ENCODE data around the gene DHRS11. TPM values are rescaled to one million over a fixed set of nuclear protein-coding genes. Genes with fewer than 3 reads are reported as not detected.
"Not testable (repeated sequence)": the region's sequence is repeated elsewhere in the genome, so short reads cannot be mapped to it uniquely, and the experiment has no call there.

Gene DHRS11
- polyA plus RNA-seq, 1 of the 3 experiments (the other 2 are of a cell fraction) = 31.6 TPM

GRCh38 chr17:36605028-36605427 is 13.3 kb downstream of the DHRS11 start:
- Histone ChIP-seq H3F3A (replicated peaks; ENCODE audit: insufficient read depth) (peaks cover 19% of the 10 kb centered on the region), H3K79me2 (ENCODE audit: insufficient read depth) (peaks cover 35% of the 10 kb centered on the region; the same call in 1 of the 2 replicates), H3K4me1 (ENCODE audit: control insufficient read depth in 1 of 2, insufficient read depth in 2 of 2, low read depth in 1 of 2, low read length in 1 of 2) (peaks cover 0 to 21% of the 10 kb centered on the region in 2 experiments; a peak in 2 of 4 replicates)
- H3K9me2 ChIP-seq; H2AFZ ChIP-seq (ENCODE audit: low read depth); POLR2A ChIA-PET; DNase-seq; H3K4me2 ChIP-seq; H3K9me3 ChIP-seq; H3K9ac ChIP-seq; H3K36me3 ChIP-seq (replicated peaks in 1 of 2; ENCODE audit: control insufficient read depth in 1 of 2, insufficient read depth in 2 of 2, low read length in 1 of 2); H3K27me3 ChIP-seq (ENCODE audit: insufficient read depth); H3K4me3 ChIP-seq (ENCODE audit: low read depth in 2 of 2, low read length in 1 of 2); H4K20me1 ChIP-seq (ENCODE audit: insufficient read depth); H3K27ac ChIP-seq (ENCODE audit: low read depth in 2 of 2, low read length in 1 of 2): not testable (repeated sequence)
- CTCF ChIA-PET = interaction anchor here (0.6 kb wide), 2 partner anchors 12 to 24 kb away, joined by 3 read pairs; no protein-coding TSS in a partner anchor
- 98% methylated on average over 5 of the region's 5 CpGs for WGBS (ENCODE audit: low lambda C conversion rate)

DNA sequence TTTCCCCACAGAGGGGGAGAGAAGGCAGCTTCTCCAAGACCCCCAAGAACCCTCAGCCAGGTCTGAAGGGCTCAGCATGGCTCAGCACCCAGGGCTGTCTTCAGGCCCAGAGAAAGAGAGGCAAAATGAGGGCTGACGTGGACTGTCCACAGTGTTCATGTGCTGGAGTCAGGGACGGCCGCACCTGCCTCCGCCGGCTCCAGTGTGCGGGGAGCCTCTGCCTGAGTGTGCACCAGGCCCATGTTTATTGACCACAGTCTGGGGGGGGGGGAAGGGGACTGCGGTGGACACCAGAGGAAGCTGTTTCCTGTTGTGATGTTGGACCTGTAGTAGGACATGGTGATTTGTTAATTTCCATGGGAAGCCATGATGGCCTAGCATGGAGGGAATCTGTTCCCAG is 16.6 kb downstream of the DHRS11 start:
- Histone ChIP-seq H3K4me3 (ENCODE audit: low read depth in 2 of 2, low read length in 1 of 2) (no peak overlapping the region), H3K4me2 (no peak overlapping the region), H3K9me3 (no peaks in the 10 kb centered on the region), H3K4me1 (ENCODE audit: control insufficient read depth in 1 of 2, insufficient read depth in 2 of 2, low read depth in 1 of 2, low read length in 1 of 2) (peaks cover 0 to 4% of the 10 kb centered on the region in 2 experiments; a peak in 2 of 4 replicates), H3K9me2 (no peaks in the 10 kb centered on the region), H2AFZ (ENCODE audit: low read depth) (no peak overlapping the region), H3F3A (replicated peaks; ENCODE audit: insufficient read depth) (peaks cover 10% of the 10 kb centered on the region), H4K20me1 (ENCODE audit: insufficient read depth) (peaks cover 7% of the 10 kb centered on the region; the same call in 1 of the 2 replicates), H3K36me3 (replicated peaks in 1 of 2; ENCODE audit: control insufficient read depth in 1 of 2, insufficient read depth in 2 of 2, low read length in 1 of 2) (no peaks in the 10 kb centered on the region), H3K79me2 (ENCODE audit: insufficient read depth) (peaks cover 23% of the 10 kb centered on the region; the same call in 1 of the 2 replicates), H3K9ac (no peak overlapping the region), H3K27ac (ENCODE audit: low read depth in 2 of 2, low read length in 1 of 2) (no peak overlapping the region), H3K27me3 (ENCODE audit: insufficient read depth) (no peaks in the 10 kb centered on the region)
- 97% methylated on average over 7 of the region's 7 CpGs for WGBS (ENCODE audit: low lambda C conversion rate)
- CTCF ChIA-PET = interaction anchor here (1.2 to 2.0 kb wide), 3 partner anchors 16 to 631 kb away, joined by 3 to 6 read pairs (median 5); no protein-coding TSS in a partner anchor
- TF ChIP-seq CHD2 (IDR thresholded peaks at IDR 0.05; ENCODE audit: low read length, partially characterized antibody) (no peak), JUND (IDR thresholded peaks at IDR 0.05) (no peak), ELF1 (IDR thresholded peaks at IDR 0.05) (no peak), YY1 (IDR thresholded peaks at IDR 0.05; ENCODE audit: low read depth) (no peak), SMC3 (IDR thresholded peaks at IDR 0.05; ENCODE audit: low read depth, low read length) (no peak), RCOR1 (IDR thresholded peaks at IDR 0.05; ENCODE audit: low read length) (no peak), SIN3A (IDR thresholded peaks at IDR 0.05; ENCODE audit: borderline replicate concordance, low read depth, low read length) (no peak), REST (IDR thresholded peaks at IDR 0.05; ENCODE audit: low read depth, low read length) (no peak), IRF3 (IDR thresholded peaks at IDR 0.05; ENCODE audit: low read depth, low read length) (no peak), RAD21 (IDR thresholded peaks at IDR 0.05; ENCODE audit: low read length) (no peak), EP300 (IDR thresholded peaks at IDR 0.05; ENCODE audit: borderline replicate concordance in 1 of 2, low read depth in 1 of 2, low read length in 1 of 2) (no peak), GABPA (IDR thresholded peaks at IDR 0.05; ENCODE audit: low read depth) (no peak), FOXM1 (IDR thresholded peaks at IDR 0.05; ENCODE audit: low read depth) (no peak)
- TF ChIP-seq, protein P1, sequence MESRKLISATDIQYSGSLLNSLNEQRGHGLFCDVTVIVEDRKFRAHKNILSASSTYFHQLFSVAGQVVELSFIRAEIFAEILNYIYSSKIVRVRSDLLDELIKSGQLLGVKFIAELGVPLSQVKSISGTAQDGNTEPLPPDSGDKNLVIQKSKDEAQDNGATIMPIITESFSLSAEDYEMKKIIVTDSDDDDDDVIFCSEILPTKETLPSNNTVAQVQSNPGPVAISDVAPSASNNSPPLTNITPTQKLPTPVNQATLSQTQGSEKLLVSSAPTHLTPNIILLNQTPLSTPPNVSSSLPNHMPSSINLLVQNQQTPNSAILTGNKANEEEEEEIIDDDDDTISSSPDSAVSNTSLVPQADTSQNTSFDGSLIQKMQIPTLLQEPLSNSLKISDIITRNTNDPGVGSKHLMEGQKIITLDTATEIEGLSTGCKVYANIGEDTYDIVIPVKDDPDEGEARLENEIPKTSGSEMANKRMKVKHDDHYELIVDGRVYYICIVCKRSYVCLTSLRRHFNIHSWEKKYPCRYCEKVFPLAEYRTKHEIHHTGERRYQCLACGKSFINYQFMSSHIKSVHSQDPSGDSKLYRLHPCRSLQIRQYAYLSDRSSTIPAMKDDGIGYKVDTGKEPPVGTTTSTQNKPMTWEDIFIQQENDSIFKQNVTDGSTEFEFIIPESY (IDR thresholded peaks at IDR 0.05; ENCODE audit: borderline replicate concordance, low read depth) = no peak
- TF ChIP-seq, protein P2, sequence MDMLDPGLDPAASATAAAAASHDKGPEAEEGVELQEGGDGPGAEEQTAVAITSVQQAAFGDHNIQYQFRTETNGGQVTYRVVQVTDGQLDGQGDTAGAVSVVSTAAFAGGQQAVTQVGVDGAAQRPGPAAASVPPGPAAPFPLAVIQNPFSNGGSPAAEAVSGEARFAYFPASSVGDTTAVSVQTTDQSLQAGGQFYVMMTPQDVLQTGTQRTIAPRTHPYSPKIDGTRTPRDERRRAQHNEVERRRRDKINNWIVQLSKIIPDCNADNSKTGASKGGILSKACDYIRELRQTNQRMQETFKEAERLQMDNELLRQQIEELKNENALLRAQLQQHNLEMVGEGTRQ (IDR thresholded peaks at IDR 0.05; ENCODE audit: borderline replicate concordance, low read depth, low read length) = no peak
- TF ChIP-seq, protein P3, sequence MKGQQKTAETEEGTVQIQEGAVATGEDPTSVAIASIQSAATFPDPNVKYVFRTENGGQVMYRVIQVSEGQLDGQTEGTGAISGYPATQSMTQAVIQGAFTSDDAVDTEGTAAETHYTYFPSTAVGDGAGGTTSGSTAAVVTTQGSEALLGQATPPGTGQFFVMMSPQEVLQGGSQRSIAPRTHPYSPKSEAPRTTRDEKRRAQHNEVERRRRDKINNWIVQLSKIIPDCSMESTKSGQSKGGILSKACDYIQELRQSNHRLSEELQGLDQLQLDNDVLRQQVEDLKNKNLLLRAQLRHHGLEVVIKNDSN (IDR thresholded peaks at IDR 0.05; ENCODE audit: borderline replicate concordance, low read depth) = no peak
- POLR2A ChIA-PET = no interaction called here
- no peak for DNase-seq
